Measurements from ENCODE around the gene KRTAP5-9. TPM values are rescaled to one million over a fixed set of nuclear protein-coding genes. Genes with fewer than 3 reads are reported as not detected.
"Not testable (repeated sequence)": the region's sequence is repeated elsewhere in the genome, so short reads cannot be mapped to it uniquely, and the experiment has no call there.

KRTAP5-9 gene
- total RNA-seq, 4 donors from 2014 or later = not detected

- no peaks in the 10 kb centered on the region for H3K36me3 ChIP-seq
- no peak overlapping the region for H3K27ac ChIP-seq (replicated peaks in 1 of 4)
- H3K9me3 ChIP-seq = peaks cover 0 to 4% (median 0%) of the 10 kb centered on the region in 4 donors
- H3K4me3 ChIP-seq = no peak overlapping the region
- intact Hi-C loops (cut with DNase I) = no loop called here
- H3K27me3 ChIP-seq = peaks cover 0 to 34% (median 0%) of the 10 kb centered on the region in 4 donors
- TF ChIP-seq POLR2AphosphoS5 (IDR thresholded peaks at IDR 0.05) (no peak), CTCF (IDR thresholded peaks at IDR 0.05) (no peak), POLR2A (IDR thresholded peaks at IDR 0.05; ENCODE audit: low read depth) (no peak), EP300 (IDR thresholded peaks at IDR 0.05) (no peak)
- no peak for DNase-seq (ENCODE audit: extremely low spot score)
- H3K4me1 ChIP-seq = no peaks in the 10 kb centered on the region
- WGBS = 74% methylated on average over 9 of the region's 10 CpGs
Measured at GRCh38 chr11:71566081-71566620, 17.9 kb downstream of the KRTAP5-9 start.

GRCh38 chr11:71566626-71567599, 18.7 kb downstream of the KRTAP5-9 start:
- H3K9me3 ChIP-seq; DNase-seq (ENCODE audit: extremely low spot score); H3K36me3 ChIP-seq; H3K4me3 ChIP-seq; intact Hi-C loops (cut with DNase I); H3K4me1 ChIP-seq; H3K27ac ChIP-seq (replicated peaks in 1 of 4): not testable (repeated sequence)
- H3K27me3 ChIP-seq = peaks cover 0 to 34% (median 0%) of the 10 kb centered on the region in 4 donors
- 71% methylated on average over 19 of the region's 21 CpGs for WGBS

- H3K27ac ChIP-seq (replicated peaks in 1 of 4); H3K36me3 ChIP-seq; intact Hi-C loops (cut with DNase I); H3K4me3 ChIP-seq; DNase-seq (ENCODE audit: extremely low spot score); H3K9me3 ChIP-seq; H3K4me1 ChIP-seq: not testable (repeated sequence)
- WGBS = 62% methylated on average over 8 of the region's 8 CpGs
- H3K27me3 ChIP-seq = peaks cover 0 to 34% (median 0%) of the 10 kb centered on the region in 4 donors
Measured at GRCh38 chr11:71567633-71568032, 19.4 kb downstream of the KRTAP5-9 start.

GRCh38 chr11:71568704-71569349, 20.6 kb downstream of the KRTAP5-9 start:
- peaks cover 0 to 29% (median 0%) of the 10 kb centered on the region in 4 donors for H3K27me3 ChIP-seq
- TF ChIP-seq EP300 (IDR thresholded peaks at IDR 0.05) (no peak), POLR2AphosphoS5 (IDR thresholded peaks at IDR 0.05) (no peak), CTCF (IDR thresholded peaks at IDR 0.05) (no peak), POLR2A (IDR thresholded peaks at IDR 0.05; ENCODE audit: low read depth) (no peak)
- WGBS = 42% methylated on average over 7 of the region's 8 CpGs
- intact Hi-C loops (cut with DNase I) = no loop called here
- no peak for DNase-seq (ENCODE audit: extremely low spot score)
- H3K4me3 ChIP-seq = no peak overlapping the region
- H3K9me3 ChIP-seq = no peaks in the 10 kb centered on the region
- H3K4me1 ChIP-seq = no peaks in the 10 kb centered on the region
- H3K27ac ChIP-seq (replicated peaks in 1 of 4) = no peak overlapping the region
- no peaks in the 10 kb centered on the region for H3K36me3 ChIP-seq

- H3K27ac ChIP-seq (replicated peaks in 1 of 4); H3K36me3 ChIP-seq; intact Hi-C loops (cut with DNase I); DNase-seq (ENCODE audit: extremely low spot score); H3K9me3 ChIP-seq; H3K27me3 ChIP-seq; H3K4me1 ChIP-seq; H3K4me3 ChIP-seq: not testable (repeated sequence)
- 80% methylated on average over 27 of the region's 39 CpGs for WGBS
Measured at GRCh38 chr11:71571101-71571850, 23.1 kb downstream of the KRTAP5-9 start.

- Histone ChIP-seq H3K36me3 (no peaks in the 10 kb centered on the region), H3K4me3 (no peak overlapping the region), H3K4me1 (no peaks in the 10 kb centered on the region), H3K9me3 (no peaks in the 10 kb centered on the region), H3K27ac (replicated peaks in 1 of 4) (no peak overlapping the region), H3K27me3 (peaks cover 0 to 4% (median 0%) of the 10 kb centered on the region in 4 donors)
- no peak for DNase-seq (ENCODE audit: extremely low spot score)
- 65% methylated on average over 11 of the region's 11 CpGs for WGBS
- intact Hi-C loops (cut with DNase I) = no loop called here
- no peak for TF ChIP-seq POLR2A (IDR thresholded peaks at IDR 0.05; ENCODE audit: low read depth)
- TF ChIP-seq POLR2AphosphoS5 (IDR thresholded peaks at IDR 0.05) = no peak
- TF ChIP-seq CTCF (IDR thresholded peaks at IDR 0.05) = no peak
- TF ChIP-seq EP300 (IDR thresholded peaks at IDR 0.05) = no peak
Measured at GRCh38 chr11:71572811-71573210, 24.6 kb downstream of the KRTAP5-9 start.
